NCI-H1105 (cell line): ENCODE measurements around the gene F11R.
"Not testable (repeated sequence)": the region's sequence is repeated elsewhere in the genome, so short reads cannot be mapped to it uniquely, and the experiment has no call there.

Experiments used
- DNase-seq: peaks from one replicate; lab custom pipeline; 2025; lab: John Stamatoyannopoulos, UW

F11R gene

GRCh38 chr1:161013131-161013487 is 7.8 kb downstream of the F11R start:
- DNase-seq = no peak

GRCh38 chr1:161012420-161012819 is 8.5 kb downstream of the F11R start:
- no peak for DNase-seq

- no peak for DNase-seq
Measured at GRCh38 chr1:161009602-161010211, 11.2 kb downstream of the F11R start.

GRCh38 chr1:161008869-161009510 is 12.0 kb downstream of the F11R start:
- no peak for DNase-seq

GRCh38 chr1:161007369-161007768 is 13.6 kb downstream of the F11R start:
- no peak for DNase-seq

- DNase-seq = no peak
Measured at GRCh38 chr1:161006563-161006962, 14.4 kb downstream of the F11R start.

GRCh38 chr1:161001525-161001924 is 19.4 kb downstream of the F11R start:
- peak; percentile 53 for DNase-seq

GRCh38 chr1:161000736-161001480 is 20.0 kb downstream of the F11R start:
- no peak for DNase-seq

- no peak for DNase-seq
Measured at GRCh38 chr1:160999376-160999775, 21.6 kb downstream of the F11R start.

- DNase-seq = no peak
Measured at GRCh38 chr1:160997323-160998038, 23.5 kb downstream of the F11R start.

GRCh38 chr1:160996178-160996577 is 24.8 kb downstream of the F11R start:
- DNase-seq = no peak

GRCh38 chr1:160993544-160994193 is 27.3 kb downstream of the F11R start:
- peak; percentile 46 for DNase-seq

- not testable (repeated sequence) for DNase-seq
Measured at GRCh38 chr1:160992036-160992435, 28.9 kb downstream of the F11R start.

GRCh38 chr1:160987359-160988050 is 33.4 kb downstream of the F11R start:
- DNase-seq = no peak

- no peak for DNase-seq
Measured at GRCh38 chr1:160985723-160986122, 35.2 kb downstream of the F11R start.

- DNase-seq = no peak
Measured at GRCh38 chr1:160981584-160982411, 39.2 kb downstream of the F11R start.

- no peak for DNase-seq
Measured at GRCh38 chr1:160979286-160979685, 41.7 kb downstream of the F11R start.

- DNase-seq = peak; percentile 31
Measured at GRCh38 chr1:160978510-160978927, 42.4 kb downstream of the F11R start.

GRCh38 chr1:160975026-160975425 is 45.9 kb downstream of the F11R start:
- no peak for DNase-seq

- DNase-seq = no peak
Measured at GRCh38 chr1:160973491-160973890, 47.5 kb downstream of the F11R start.

- DNase-seq = no peak
Measured at GRCh38 chr1:160972939-160973338, 48.0 kb downstream of the F11R start.
